Measurements from ENCODE around the gene ACVR1C. TPM values are rescaled to one million over a fixed set of nuclear protein-coding genes. Genes with fewer than 3 reads are reported as not detected.

Gene ACVR1C
- total RNA-seq, 4 donors from 2014 or later = under 0.01 to 0.71 (median 0.06) TPM; not detected in 1

GRCh38 chr2:157557770-157558169, 70.9 kb downstream of the ACVR1C start:
- Histone ChIP-seq H3K9me3 (no peaks in the 10 kb centered on the region), H3K4me3 (no peak overlapping the region), H3K27ac (replicated peaks in 1 of 4) (no peak overlapping the region), H3K4me1 (no peaks in the 10 kb centered on the region), H3K36me3 (no peaks in the 10 kb centered on the region), H3K27me3 (no peaks in the 10 kb centered on the region)
- intact Hi-C loops (cut with DNase I) = no loop called here
- 67% methylated on average over 1 of the region's 1 CpG for WGBS
- TF ChIP-seq EP300 (IDR thresholded peaks at IDR 0.05) = no peak
- no peak for DNase-seq (ENCODE audit: extremely low spot score)

GRCh38 chr2:157540102-157540501, 88.6 kb downstream of the ACVR1C start:
- no peaks in the 10 kb centered on the region for H3K27me3 ChIP-seq
- intact Hi-C loops (cut with DNase I) = no loop called here
- 82% methylated on average over 5 of the region's 5 CpGs for WGBS

DNA sequence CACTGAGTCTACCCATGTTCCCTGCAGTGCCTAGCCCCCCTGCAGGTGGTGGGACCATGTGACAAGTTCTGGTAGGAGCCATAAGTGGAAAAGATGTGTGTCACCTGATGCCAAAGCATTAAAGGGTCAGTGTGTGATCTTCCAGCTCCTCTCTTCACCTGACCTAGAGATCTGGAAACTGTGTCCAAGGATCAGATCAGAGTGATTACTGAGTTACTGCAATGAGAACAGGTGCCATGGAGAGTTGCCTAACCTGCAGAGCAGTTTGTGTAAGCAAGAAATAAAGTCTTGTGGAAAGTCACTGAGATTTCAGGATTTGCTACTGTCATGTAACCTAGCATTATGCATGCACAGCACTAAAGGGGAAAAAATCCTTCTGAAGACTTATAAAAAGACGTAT, 90.6 kb downstream of the ACVR1C start:
- Histone ChIP-seq H3K4me3 (no peak overlapping the region), H3K36me3 (no peaks in the 10 kb centered on the region), H3K9me3 (no peaks in the 10 kb centered on the region), H3K4me1 (no peaks in the 10 kb centered on the region), H3K27me3 (no peaks in the 10 kb centered on the region), H3K27ac (replicated peaks in 1 of 4) (no peak overlapping the region)
- DNase-seq (ENCODE audit: extremely low spot score) = no peak
- intact Hi-C loops (cut with DNase I) = no loop called here
- TF ChIP-seq EP300 (IDR thresholded peaks at IDR 0.05) (no peak), POLR2A (IDR thresholded peaks at IDR 0.05; ENCODE audit: low read depth) (no peak), POLR2AphosphoS5 (IDR thresholded peaks at IDR 0.05) (no peak)
- TF ChIP-seq, protein P1, sequence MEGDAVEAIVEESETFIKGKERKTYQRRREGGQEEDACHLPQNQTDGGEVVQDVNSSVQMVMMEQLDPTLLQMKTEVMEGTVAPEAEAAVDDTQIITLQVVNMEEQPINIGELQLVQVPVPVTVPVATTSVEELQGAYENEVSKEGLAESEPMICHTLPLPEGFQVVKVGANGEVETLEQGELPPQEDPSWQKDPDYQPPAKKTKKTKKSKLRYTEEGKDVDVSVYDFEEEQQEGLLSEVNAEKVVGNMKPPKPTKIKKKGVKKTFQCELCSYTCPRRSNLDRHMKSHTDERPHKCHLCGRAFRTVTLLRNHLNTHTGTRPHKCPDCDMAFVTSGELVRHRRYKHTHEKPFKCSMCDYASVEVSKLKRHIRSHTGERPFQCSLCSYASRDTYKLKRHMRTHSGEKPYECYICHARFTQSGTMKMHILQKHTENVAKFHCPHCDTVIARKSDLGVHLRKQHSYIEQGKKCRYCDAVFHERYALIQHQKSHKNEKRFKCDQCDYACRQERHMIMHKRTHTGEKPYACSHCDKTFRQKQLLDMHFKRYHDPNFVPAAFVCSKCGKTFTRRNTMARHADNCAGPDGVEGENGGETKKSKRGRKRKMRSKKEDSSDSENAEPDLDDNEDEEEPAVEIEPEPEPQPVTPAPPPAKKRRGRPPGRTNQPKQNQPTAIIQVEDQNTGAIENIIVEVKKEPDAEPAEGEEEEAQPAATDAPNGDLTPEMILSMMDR (IDR thresholded peaks at IDR 0.05) = no peak
- WGBS = 100% methylated on average over 1 of the region's 1 CpG

More at GRCh38 chr2:157540102-157540501, 88.6 kb downstream of the ACVR1C start:
- Histone ChIP-seq H3K9me3 (no peaks in the 10 kb centered on the region), H3K4me3 (no peak overlapping the region), H3K27ac (replicated peaks in 1 of 4) (no peak overlapping the region), H3K4me1 (no peaks in the 10 kb centered on the region), H3K36me3 (no peaks in the 10 kb centered on the region)
- no peak for TF ChIP-seq POLR2AphosphoS5 (IDR thresholded peaks at IDR 0.05)
- TF ChIP-seq, protein P1 (IDR thresholded peaks at IDR 0.05) = no peak
- no peak for DNase-seq (ENCODE audit: extremely low spot score)

DNA sequence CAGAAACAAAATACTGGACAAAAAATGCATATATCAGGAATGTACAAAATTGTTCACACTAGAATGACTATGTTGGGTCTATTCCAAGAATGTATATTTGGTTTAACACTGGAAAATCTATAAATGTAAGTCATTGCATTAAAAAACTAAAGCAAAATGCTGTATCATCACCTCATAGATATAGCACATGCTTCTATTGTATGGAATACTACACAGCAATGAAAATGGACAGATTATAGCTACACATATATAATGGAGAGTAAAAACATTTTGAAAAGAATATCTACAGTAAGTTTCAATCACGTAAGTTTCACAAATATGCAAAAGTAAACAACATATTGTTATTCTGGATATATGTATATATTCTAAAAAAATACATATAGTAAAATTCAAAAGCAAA, 91.8 kb downstream of the ACVR1C start:
- DNase-seq (ENCODE audit: extremely low spot score) = no peak
- Histone ChIP-seq H3K4me1 (no peaks in the 10 kb centered on the region), H3K36me3 (no peaks in the 10 kb centered on the region), H3K27me3 (no peaks in the 10 kb centered on the region), H3K9me3 (no peaks in the 10 kb centered on the region), H3K27ac (replicated peaks in 1 of 4) (no peak overlapping the region), H3K4me3 (no peak overlapping the region)
- TF ChIP-seq EP300 (IDR thresholded peaks at IDR 0.05) (no peak), POLR2A (IDR thresholded peaks at IDR 0.05; ENCODE audit: low read depth) (no peak), POLR2AphosphoS5 (IDR thresholded peaks at IDR 0.05) (no peak)
- TF ChIP-seq, protein P1 (IDR thresholded peaks at IDR 0.05) = no peak
- whole genome bisulfite sequencing = 76% methylated on average over 1 of the region's 1 CpG
- intact Hi-C loops (cut with DNase I) = no loop called here

- no peak overlapping the region for H3K27ac ChIP-seq (replicated peaks in 1 of 4)
- 89% methylated on average over 4 of the region's 4 CpGs for WGBS
- no peak for DNase-seq (ENCODE audit: extremely low spot score)
- H3K9me3 ChIP-seq = no peaks in the 10 kb centered on the region
- no peaks in the 10 kb centered on the region for H3K27me3 ChIP-seq
- H3K36me3 ChIP-seq = no peaks in the 10 kb centered on the region
- TF ChIP-seq POLR2A (IDR thresholded peaks at IDR 0.05; ENCODE audit: low read depth) = no peak
- H3K4me3 ChIP-seq = no peak overlapping the region
- intact Hi-C loops (cut with DNase I) = no loop called here
- H3K4me1 ChIP-seq = no peaks in the 10 kb centered on the region
Observed at GRCh38 chr2:157528963-157529751, 99.5 kb downstream of the ACVR1C start.

GRCh38 chr2:157526070-157526469, 102.6 kb downstream of the ACVR1C start:
- H3K4me1 ChIP-seq = no peaks in the 10 kb centered on the region
- intact Hi-C loops (cut with DNase I) = no loop called here
- WGBS = 92% methylated on average over 2 of the region's 2 CpGs

More at GRCh38 chr2:157526070-157526469, 102.6 kb downstream of the ACVR1C start:
- Histone ChIP-seq H3K36me3 (no peaks in the 10 kb centered on the region), H3K4me3 (no peak overlapping the region), H3K9me3 (no peaks in the 10 kb centered on the region), H3K27me3 (no peaks in the 10 kb centered on the region), H3K27ac (replicated peaks in 1 of 4) (no peak overlapping the region)
- TF ChIP-seq POLR2AphosphoS5 (IDR thresholded peaks at IDR 0.05) (no peak), EP300 (IDR thresholded peaks at IDR 0.05) (no peak), POLR2A (IDR thresholded peaks at IDR 0.05; ENCODE audit: low read depth) (no peak)
- TF ChIP-seq, protein P1 (IDR thresholded peaks at IDR 0.05) = no peak
- DNase-seq (ENCODE audit: extremely low spot score) = no peak

Measured in esophagus muscularis mucosa (tissue), 4 donors.